HAP-1 (cell line): ENCODE data around the gene MAJIN.

Source experiments
- DNase-seq, 2 experiments: peaks; one replicate each; pipeline ENCODE4 v3.0.0-alpha.2; 2016 to 2020; ENCODE audit warnings: low spot score in 2 of 2
- H3K27me3 ChIP-seq: fragments of 250-450 bp; sonication (Bioruptor Pico); 2 replicates; pipeline ENCODE4 v1.5.1; 2020; ENCODE audit warnings: low read depth, mild to moderate bottlenecking, moderate library complexity
- H3K36me3 ChIP-seq: fragments of 250-450 bp; sonication (Bioruptor Pico); replicated peaks from 2 replicates; pipeline ENCODE4 v1.5.1; 2020; ENCODE audit warnings: mild to moderate bottlenecking
- H3K4me1 ChIP-seq: fragments of 250-450 bp; sonication (Bioruptor Pico); 2 replicates; pipeline ENCODE4 v1.5.1; 2020; ENCODE audit warnings: mild to moderate bottlenecking
- H3K4me3 ChIP-seq: fragments of 250-450 bp; sonication (Bioruptor Pico); 2 replicates; pipeline ENCODE4 v1.5.1; 2020; ENCODE audit warnings: mild to moderate bottlenecking, moderate library complexity
- H3K9me3 ChIP-seq: fragments of 250-450 bp; sonication (Bioruptor Pico); 2 replicates; pipeline ENCODE4 v1.5.1; 2020; ENCODE audit warnings: mild to moderate bottlenecking, moderate library complexity
- in situ Hi-C: fragments of 300-500 bp; cut with MboI; formaldehyde crosslinking; loops from 3 replicates; pipeline ENCODE4 v1.14.3; 2020; ENCODE audit warnings: low sequenced_read_pairs, inconsistent platforms, mixed read lengths

The MAJIN gene

DNA sequence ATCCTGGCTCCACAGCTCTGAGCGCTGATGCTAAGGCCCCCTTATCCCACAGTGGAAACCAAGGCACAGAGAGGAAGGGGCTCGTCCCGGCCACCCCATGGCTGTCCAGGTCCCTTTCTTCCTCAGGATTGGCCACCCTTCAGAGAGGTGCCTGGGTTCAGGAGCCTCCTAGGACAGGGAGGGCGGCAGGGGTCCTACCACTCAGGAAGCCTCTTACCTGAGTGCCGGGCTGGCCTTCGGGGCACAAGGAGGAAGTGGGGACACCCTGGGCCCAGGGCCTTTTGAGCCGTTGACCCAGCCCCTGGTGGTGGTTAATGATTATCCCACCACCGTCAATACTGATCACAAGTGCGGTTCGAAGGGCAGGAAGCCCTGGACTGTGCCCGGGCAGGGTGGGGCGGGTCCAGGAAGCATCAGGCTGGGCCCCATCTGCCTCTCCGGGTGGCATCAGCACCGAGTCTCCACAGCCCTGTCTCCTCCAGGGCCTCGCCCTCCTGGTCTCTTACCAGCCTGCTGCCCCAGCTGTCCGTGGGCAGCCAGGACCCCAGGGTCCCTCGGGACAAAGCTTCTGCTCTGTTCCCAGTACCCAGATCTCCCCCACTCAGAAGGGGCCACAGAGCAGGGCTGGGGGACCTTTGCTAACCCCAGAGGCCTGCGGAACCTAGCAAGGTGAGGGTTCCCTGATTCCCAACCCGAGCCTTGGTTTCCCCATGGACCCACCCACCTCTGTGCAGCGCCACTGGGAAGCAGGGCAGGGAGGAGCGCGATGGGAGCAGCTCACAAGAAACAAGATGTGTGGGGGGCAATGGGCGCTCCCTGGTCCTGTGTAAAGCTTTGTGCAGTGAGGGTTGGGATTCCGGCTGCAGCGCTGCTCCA lies 78.5 kb downstream of the MAJIN start:
- Histone ChIP-seq H3K4me1 (no peaks in the 10 kb centered on the region), H3K9me3 (no peaks in the 10 kb centered on the region), H3K36me3 (peaks cover 13% of the 10 kb centered on the region), H3K27me3 (no peaks in the 10 kb centered on the region), H3K4me3 (no peak overlapping the region)
- in situ Hi-C loops: loop anchor here (5.0 kb wide), 1 partner anchor 46 kb away; no protein-coding TSS in a partner anchor
- DNase-seq: no peak

DNA sequence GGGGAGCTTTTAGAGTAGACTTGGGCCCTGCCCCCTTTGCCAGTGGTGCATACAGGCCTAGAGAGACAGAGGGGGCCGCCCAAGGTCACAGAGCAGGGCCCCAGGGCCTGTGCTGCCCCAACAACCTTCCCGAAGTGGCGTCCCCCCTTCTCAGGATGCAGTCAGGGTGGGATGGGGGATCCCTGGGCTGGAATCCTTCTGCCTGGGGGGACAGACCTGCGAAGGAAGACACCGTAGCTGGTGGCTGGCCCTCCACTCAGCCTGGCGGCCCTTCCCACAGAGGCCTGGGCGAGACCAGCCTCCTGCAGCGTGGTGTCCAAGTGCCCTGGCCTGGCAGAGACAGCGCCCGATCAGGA lies 79.1 kb downstream of the MAJIN start:
- Histone ChIP-seq H3K4me1 (peaks cover 6% of the 10 kb centered on the region), H3K9me3 (no peaks in the 10 kb centered on the region), H3K36me3 (peaks cover 9% of the 10 kb centered on the region), H3K4me3 (no peak overlapping the region), H3K27me3 (no peaks in the 10 kb centered on the region)
- DNase-seq: no peak
- in situ Hi-C loops: loop anchor here (5.0 kb wide), 1 partner anchor 46 kb away; no protein-coding TSS in a partner anchor

DNA sequence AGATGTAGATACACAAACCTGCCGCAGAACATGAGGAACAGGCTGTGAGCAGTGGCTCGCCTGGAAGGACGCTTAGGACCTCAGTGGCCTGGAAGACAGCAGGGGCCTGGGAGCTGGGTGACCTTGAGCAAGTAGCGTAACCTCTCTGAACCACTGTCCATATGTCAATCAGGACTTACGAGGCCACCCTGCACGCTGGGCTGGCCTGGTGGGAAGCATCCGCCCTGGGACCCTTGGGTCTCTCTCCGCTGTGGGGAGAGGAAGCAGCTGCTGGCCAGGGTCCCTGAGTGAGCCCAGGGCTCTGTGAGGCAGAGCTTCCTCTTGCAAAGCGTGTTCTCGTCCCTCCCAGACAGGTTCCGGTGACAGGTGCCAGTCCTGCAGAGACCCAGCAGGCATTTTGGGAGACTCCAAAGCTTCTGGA lies 79.5 kb downstream of the MAJIN start:
- Histone ChIP-seq H3K27me3 (no peaks in the 10 kb centered on the region), H3K36me3 (peaks cover 7% of the 10 kb centered on the region), H3K4me1 (peaks cover 10% of the 10 kb centered on the region), H3K4me3 (no peak overlapping the region), H3K9me3 (no peaks in the 10 kb centered on the region)
- in situ Hi-C loops: loop anchor here (5.0 kb wide), 1 partner anchor 45 kb away; no protein-coding TSS in a partner anchor
- no peak for DNase-seq

- Histone ChIP-seq H3K27me3 (no peaks in the 10 kb centered on the region), H3K4me1 (peaks cover 13% of the 10 kb centered on the region), H3K36me3 (peaks cover 6% of the 10 kb centered on the region), H3K4me3 (no peak overlapping the region), H3K9me3 (no peaks in the 10 kb centered on the region)
- in situ Hi-C loops: loop anchor here (5.0 kb wide), 1 partner anchor 45 kb away; no protein-coding TSS in a partner anchor
- no peak for DNase-seq
Observed at GRCh38 chr11:64891880-64892279, 80.0 kb downstream of the MAJIN start.

DNA sequence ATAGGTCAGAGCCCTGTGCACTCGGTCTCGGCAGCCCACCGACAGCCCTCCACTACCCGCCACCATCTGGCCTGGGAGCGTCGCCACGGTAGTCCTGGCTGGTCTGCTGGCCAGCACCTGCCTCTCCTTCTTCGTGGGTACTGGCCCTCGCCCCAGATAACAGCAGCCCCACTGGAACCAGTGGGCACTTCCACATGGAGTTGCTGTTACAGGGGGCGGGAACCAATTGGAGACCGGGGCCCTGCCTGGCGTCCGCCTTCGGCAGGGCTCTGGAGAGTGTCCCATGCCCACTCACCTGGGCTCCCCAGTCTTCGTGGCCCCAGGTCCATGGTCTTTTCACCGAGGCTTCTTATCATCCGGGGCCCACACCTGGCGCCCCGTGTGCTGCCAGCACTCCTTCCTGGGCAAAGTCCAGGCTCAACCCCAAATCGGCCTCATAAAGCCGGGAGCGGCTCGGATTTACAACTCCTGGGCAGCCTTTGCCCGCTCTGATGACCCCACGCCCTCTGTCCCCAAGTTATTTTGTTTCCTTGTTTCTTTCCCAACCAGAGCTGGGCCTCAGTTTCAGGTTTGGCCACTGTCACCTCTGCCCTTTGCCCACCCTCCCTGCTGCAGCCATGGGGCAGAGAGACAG lies 80.6 kb downstream of the MAJIN start:
- H3K4me3 ChIP-seq: no peak overlapping the region
- no peaks in the 10 kb centered on the region for H3K27me3 ChIP-seq
- peaks cover 13% of the 10 kb centered on the region for H3K4me1 ChIP-seq
- in situ Hi-C loops: loop anchor here (5.0 kb wide), 1 partner anchor 44 kb away; no protein-coding TSS in a partner anchor
- DNase-seq: no peak
- no peaks in the 10 kb centered on the region for H3K9me3 ChIP-seq
- peaks cover 6% of the 10 kb centered on the region for H3K36me3 ChIP-seq

DNA sequence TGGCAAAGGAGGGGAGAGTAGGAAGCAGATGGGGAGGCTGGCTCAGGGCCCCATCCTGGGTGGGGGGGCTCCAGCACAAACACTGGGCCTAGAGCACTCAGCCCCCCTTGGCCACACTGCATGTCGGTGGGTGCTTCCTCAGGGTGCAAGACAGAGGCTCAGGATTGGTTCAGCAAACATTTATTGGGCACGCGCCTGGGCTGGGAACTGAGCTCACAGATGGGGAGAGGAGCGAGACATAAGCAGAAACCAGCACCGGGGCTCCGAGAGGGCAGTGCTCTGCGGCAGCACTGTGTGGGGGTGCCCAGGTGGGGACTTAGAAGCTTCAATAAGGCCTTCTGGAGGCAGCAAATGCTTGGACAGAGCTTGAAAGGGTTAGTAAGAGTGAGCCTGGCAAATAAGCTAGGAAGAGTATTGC lies 81.4 kb downstream of the MAJIN start:
- Histone ChIP-seq H3K27me3 (no peaks in the 10 kb centered on the region), H3K4me1 (peaks cover 13% of the 10 kb centered on the region), H3K36me3 (peaks cover 6% of the 10 kb centered on the region; the same call in 1 of the 2 replicates), H3K9me3 (no peaks in the 10 kb centered on the region), H3K4me3 (no peak overlapping the region)
- DNase-seq: no peak
- in situ Hi-C loops: loop anchor here (5.0 kb wide), 1 partner anchor 43 kb away; no protein-coding TSS in a partner anchor

DNA sequence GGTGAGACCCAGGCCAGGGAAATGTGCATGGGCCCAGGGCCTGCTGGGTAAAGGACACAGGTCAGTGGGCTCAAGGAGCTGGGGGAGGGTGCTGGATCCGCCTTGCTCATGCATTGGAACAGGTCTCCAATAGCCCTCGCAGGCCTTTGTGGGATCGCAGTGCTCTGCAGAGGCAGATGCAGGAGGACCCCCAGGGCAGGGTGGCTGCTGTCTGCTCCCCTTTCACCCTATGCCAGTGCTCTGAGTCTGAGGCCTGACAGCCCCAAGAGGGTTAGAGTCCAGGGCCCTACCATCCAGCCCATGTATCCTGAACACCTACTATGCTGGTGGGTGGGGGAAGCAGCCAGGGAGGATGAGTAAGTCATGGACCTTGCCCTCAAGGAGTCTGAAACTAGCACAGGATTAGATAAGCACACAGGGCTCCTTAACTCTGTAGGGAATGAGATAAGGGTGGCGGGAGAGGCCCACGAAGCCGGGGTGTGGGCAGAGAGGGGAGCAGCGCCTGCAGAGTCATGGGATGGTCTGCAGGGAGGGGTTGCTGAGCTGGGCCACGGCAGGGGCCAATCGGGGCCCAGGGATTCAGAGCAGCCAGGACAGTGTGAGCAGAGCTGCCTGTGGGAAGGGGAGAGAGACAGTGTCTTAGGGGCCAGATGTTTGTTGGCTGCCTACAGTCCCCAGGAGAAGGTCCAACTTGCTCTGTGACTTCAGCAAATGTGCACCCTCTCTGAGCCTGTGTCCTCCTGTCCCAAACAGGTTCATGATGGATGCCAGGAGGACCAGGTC lies 83.0 kb downstream of the MAJIN start:
- H3K4me3 ChIP-seq: no peak overlapping the region
- peaks cover 13% of the 10 kb centered on the region for H3K4me1 ChIP-seq
- in situ Hi-C loops: no loop called here
- H3K9me3 ChIP-seq: no peaks in the 10 kb centered on the region
- no peaks in the 10 kb centered on the region for H3K27me3 ChIP-seq
- H3K36me3 ChIP-seq: no peaks in the 10 kb centered on the region
- no peak for DNase-seq

DNA sequence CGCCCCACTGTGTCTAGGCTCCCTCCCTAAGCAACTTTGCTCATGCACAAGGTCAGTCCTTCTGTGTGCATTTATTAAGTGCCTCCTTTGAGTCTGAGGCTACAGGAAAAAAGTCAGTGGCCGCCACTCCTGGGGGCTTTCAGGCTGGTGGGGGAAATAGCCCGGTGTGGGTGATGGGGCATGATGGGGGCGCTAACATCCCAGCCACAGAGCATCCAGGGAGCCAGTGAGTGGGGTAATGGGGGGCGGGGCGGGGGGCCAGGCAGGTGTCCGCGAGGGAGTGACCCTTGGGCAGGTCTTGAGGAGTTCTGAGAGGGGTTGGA lies 83.5 kb downstream of the MAJIN start:
- H3K27me3 ChIP-seq: no peaks in the 10 kb centered on the region
- H3K4me3 ChIP-seq: peak overlapping the region; percentile 22
- no peak for DNase-seq
- no peaks in the 10 kb centered on the region for H3K9me3 ChIP-seq
- no peaks in the 10 kb centered on the region for H3K36me3 ChIP-seq
- in situ Hi-C loops: no loop called here
- peaks cover 13% of the 10 kb centered on the region for H3K4me1 ChIP-seq
